Measurements from ENCODE around the gene CTSD. TPM values are rescaled to one million over a fixed set of nuclear protein-coding genes. Genes with fewer than 3 reads are reported as not detected.

CTSD gene
- total and polyA plus RNA-seq, 8 donors: 124 to 2,455 (median 147) TPM

DNA sequence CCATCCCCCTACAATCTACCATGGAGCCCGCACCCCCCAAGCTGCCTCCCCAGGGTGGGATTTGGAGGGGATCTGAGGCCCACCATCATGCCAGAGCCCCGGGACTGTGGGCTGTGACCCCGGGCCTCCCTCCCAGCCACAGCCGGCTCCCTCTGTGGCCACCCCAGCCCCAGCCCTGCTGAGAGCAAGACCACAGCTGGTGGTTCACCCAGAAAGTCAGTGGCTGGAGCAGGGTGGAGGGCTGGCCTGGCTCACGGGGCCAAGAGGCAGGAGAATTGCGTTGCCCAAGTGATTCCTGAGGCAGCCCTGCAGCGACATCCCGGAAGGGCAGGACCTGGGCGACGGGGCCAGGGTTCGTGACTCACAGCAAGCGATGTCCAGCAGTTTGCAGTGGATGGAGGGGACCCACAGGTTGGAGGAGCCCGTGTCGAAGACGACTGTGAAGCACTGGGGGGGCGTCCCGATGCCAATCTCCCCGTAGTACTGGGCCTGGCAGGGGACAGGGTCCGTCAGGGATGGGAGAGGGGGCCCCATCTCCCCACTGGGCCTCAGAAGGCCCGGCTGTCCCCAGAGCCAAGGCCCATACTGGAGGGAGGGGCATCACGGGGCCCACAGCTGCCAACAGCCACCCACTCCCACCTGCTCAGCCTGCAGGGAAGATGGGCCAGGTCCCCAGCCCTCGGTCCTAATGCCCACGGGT lies 4.4 kb downstream of the CTSD start:
- H3K4me1 ChIP-seq: peaks cover 37 to 88% of the 10 kb centered on the region in 2 donors
- peak overlapping the region; percentile 88 to 93 for H3K27ac ChIP-seq
- TF ChIP-seq, protein P1, sequence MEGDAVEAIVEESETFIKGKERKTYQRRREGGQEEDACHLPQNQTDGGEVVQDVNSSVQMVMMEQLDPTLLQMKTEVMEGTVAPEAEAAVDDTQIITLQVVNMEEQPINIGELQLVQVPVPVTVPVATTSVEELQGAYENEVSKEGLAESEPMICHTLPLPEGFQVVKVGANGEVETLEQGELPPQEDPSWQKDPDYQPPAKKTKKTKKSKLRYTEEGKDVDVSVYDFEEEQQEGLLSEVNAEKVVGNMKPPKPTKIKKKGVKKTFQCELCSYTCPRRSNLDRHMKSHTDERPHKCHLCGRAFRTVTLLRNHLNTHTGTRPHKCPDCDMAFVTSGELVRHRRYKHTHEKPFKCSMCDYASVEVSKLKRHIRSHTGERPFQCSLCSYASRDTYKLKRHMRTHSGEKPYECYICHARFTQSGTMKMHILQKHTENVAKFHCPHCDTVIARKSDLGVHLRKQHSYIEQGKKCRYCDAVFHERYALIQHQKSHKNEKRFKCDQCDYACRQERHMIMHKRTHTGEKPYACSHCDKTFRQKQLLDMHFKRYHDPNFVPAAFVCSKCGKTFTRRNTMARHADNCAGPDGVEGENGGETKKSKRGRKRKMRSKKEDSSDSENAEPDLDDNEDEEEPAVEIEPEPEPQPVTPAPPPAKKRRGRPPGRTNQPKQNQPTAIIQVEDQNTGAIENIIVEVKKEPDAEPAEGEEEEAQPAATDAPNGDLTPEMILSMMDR (IDR thresholded peaks at IDR 0.05): no peak
- no peaks in the 10 kb centered on the region for H3K9me3 ChIP-seq
- DNase-seq: peak in 2 of 4 donors; percentile 34 to 83
- no peak for ATAC-seq
- intact Hi-C loops (cut with DNase I): no loop called here
- no peaks in the 10 kb centered on the region for H3K27me3 ChIP-seq
- peaks cover 0 to 77% of the 10 kb centered on the region in 2 donors for H3K36me3 ChIP-seq
- H3K4me3 ChIP-seq: peak overlapping the region in 1 of 2 donors; percentile 78

DNA sequence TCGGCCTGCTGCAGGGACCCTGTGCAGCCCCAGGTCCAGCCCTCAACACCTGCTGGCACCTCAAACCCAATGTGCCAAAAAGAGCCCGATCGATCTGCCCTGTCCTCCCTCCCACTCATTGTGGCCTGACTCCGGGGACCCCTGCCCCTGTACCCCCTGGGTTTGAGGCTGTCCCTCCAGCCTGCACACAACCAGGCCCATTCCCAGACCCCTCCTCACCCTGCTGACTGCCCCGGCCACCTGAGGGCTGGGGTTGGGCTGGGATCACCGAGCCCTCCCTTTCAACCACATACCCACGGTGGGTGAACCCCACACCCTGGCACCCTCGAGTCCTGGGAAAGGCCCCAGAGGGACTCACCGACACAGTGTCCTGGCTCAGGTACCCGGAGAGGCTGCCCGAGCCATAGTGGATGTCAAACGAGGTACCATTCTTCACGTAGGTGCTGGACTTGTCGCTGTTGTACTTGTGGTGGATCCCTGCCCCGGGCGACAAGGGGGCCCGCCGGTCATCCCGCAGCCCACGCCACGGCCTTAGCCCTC lies 5.0 kb downstream of the CTSD start:
- ATAC-seq (no peak), DNase-seq (peak in 2 of 4 donors; percentile 33 to 79)
- Histone ChIP-seq H3K4me1 (peaks cover 35 to 89% of the 10 kb centered on the region in 2 donors), H3K27ac (peak overlapping the region; percentile 67 to 88), H3K9me3 (no peaks in the 10 kb centered on the region), H3K4me3 (peak overlapping the region in 1 of 2 donors; percentile 78), H3K36me3 (peaks cover 0 to 84% of the 10 kb centered on the region in 2 donors), H3K27me3 (no peaks in the 10 kb centered on the region)
- TF ChIP-seq, protein P1 (IDR thresholded peaks at IDR 0.05): no peak
- intact Hi-C loops (cut with DNase I): no loop called here

DNA sequence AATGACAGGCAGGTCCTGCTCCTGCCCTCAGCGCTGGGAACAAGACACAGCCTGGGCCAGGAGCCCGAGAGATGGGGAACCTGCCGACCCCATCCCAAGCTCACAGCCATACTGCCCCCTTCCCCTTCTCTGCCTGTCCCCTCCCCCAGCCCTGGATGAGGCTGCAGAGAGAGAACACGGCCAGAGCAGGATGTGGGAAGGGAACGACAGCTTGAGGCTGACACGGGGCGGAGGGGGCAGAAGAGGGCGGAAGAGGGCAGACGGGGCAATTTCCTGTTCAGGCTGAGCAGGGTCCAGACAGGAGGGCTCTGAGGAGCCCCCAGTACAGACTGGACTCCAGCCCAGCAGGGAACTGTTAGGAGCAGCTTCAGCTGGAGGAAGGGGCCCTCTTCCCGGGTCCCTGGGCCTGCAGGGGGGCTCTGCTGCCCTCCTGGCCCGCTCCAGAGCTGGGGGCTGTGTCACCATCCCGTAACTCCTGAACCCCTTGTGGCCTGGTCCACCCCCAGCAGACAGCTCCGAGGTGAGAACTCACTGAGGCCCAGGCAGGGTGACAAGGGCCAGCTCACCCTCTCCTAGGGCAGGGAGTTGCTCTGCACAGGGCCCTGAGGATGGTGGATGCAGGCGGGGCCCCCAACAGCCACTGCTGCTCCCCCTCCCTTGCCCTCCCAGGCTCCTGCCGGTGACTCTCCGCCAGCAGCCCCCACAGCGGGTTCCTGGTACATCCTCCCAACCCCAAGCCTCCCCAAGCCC lies 5.7 kb downstream of the CTSD start:
- Histone ChIP-seq H3K27me3 (no peaks in the 10 kb centered on the region), H3K4me1 (peaks cover 34 to 91% of the 10 kb centered on the region in 2 donors), H3K27ac (peak overlapping the region; percentile 67 to 88), H3K9me3 (no peaks in the 10 kb centered on the region), H3K4me3 (peak overlapping the region in 1 of 2 donors; percentile 78), H3K36me3 (peaks cover 0 to 90% of the 10 kb centered on the region in 2 donors)
- intact Hi-C loops (cut with DNase I): no loop called here
- ATAC-seq (no peak), DNase-seq (peak in 2 of 4 donors; percentile 65 to 86)
- TF ChIP-seq, protein P1 (IDR thresholded peaks at IDR 0.05): no peak

DNA sequence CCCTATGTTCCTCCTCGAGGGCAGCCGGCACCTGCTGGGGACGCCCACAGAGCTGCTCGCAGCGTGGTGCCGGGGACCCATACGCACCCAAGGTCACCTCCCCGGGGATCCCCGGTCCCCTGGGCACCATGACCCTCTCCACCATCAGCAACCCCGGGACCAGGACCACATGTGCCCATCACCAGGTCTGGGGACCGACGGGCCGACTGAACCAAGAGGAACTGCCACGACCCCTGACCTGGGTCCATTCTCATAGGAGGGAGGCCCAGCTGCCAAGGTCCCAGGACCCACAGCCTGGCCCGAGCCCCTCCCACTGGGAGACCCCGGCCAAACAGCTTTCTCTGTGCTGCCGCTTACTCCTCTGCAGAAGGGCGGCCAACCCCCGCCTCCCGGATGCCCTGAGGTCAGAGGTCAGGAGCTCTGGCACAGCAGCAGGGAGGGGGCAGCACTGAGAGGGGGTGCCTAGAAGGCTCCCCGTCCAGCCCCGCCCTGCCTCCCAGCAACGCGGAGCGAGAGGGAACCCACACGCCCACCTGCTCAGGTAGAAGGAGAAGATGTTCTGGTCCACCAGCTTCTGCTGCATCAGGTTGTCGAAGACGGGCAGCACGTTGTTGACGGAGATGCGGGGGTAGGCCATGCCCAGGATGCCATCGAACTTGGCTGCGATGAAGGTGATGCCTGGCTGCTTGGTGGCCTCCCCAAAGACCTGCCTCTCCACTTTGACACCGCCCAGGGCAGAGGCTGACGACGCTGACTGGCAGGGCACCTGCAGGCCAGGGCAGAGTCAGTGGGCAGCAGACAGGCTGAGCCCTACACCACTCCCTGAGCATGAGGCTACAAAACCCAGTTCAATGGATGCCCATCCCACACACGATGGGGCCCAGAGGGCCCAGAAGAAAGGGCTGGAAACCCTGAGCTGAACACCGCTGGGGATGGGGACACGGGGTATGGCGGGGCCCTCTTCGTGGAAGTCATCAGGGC lies 6.6 kb downstream of the CTSD start:
- H3K36me3 ChIP-seq: peaks cover 0 to 100% of the 10 kb centered on the region in 2 donors
- H3K4me3 ChIP-seq: peak overlapping the region in 1 of 2 donors; percentile 78
- peak in 2 of 4 donors; percentile 36 to 78 for DNase-seq
- no peaks in the 10 kb centered on the region for H3K27me3 ChIP-seq
- H3K4me1 ChIP-seq: peaks cover 32 to 91% of the 10 kb centered on the region in 2 donors
- intact Hi-C loops (cut with DNase I): no loop called here
- no peaks in the 10 kb centered on the region for H3K9me3 ChIP-seq
- no peak for ATAC-seq
- TF ChIP-seq, protein P1 (IDR thresholded peaks at IDR 0.05): no peak
- H3K27ac ChIP-seq: peak overlapping the region in 1 of 2 donors; percentile 88

Data from left lung (tissue), 10 donors.